Osteocyte (in vitro differentiated cells): ENCODE measurements around the gene FRMD4B. TPM values are rescaled to one million over a fixed set of nuclear protein-coding genes. Genes with fewer than 3 reads are reported as not detected.

Experiments
- DNase-seq: peaks from one replicate; pipeline ENCODE4 v3.0.0; 2021; ENCODE audit warnings: mixed read lengths; ENCODE audit not compliant: unreplicated experiment; ENCODE audit errors: extremely low spot score
- H3K27ac Mint-ChIP-seq: one replicate; pipeline ENCODE4 v1.8.0; 2021; ENCODE audit warnings: mild to moderate bottlenecking, mixed read lengths; ENCODE audit not compliant: unreplicated experiment
- H3K27me3 Mint-ChIP-seq: one replicate; pipeline ENCODE4 v1.8.0; 2021; ENCODE audit warnings: mixed read lengths; ENCODE audit not compliant: unreplicated experiment
- H3K36me3 Mint-ChIP-seq: one replicate; pipeline ENCODE4 v1.8.0; 2021; ENCODE audit warnings: mixed read lengths; ENCODE audit not compliant: unreplicated experiment
- H3K4me1 Mint-ChIP-seq: one replicate; pipeline ENCODE4 v1.8.0; 2021; ENCODE audit warnings: mixed read lengths; ENCODE audit not compliant: unreplicated experiment
- H3K4me3 Mint-ChIP-seq: one replicate; pipeline ENCODE4 v1.8.0; 2021; ENCODE audit warnings: mild to moderate bottlenecking, moderate library complexity, mixed read lengths; ENCODE audit not compliant: unreplicated experiment
- H3K9me3 Mint-ChIP-seq: one replicate; pipeline ENCODE4 v1.8.0; 2021; ENCODE audit warnings: mixed read lengths; ENCODE audit not compliant: unreplicated experiment
- CTCF ChIP-seq: fragments of 200-600 bp; sonication (generic); IDR thresholded peaks from 2 replicates; pipeline ENCODE4 v1.5.0; 2021; ENCODE audit warnings: antibody characterized with exemption, mild to moderate bottlenecking, moderate library complexity
- total RNA-seq: library from RNA; stranded (reverse); gene quantifications from 2 replicates; pipeline ENCODE4 v1.2.1, GENCODE V29; 2021

FRMD4B gene
- total RNA-seq, 1 donor from 2014 or later, result 1.3 TPM

- H3K4me3 Mint-ChIP-seq, result peak overlapping the region; percentile 62
- H3K4me1 Mint-ChIP-seq, result peaks cover 12% of the 10 kb centered on the region
- H3K36me3 Mint-ChIP-seq, result no peaks in the 10 kb centered on the region
- H3K9me3 Mint-ChIP-seq, result no peaks in the 10 kb centered on the region
- TF ChIP-seq CTCF, result no peak
- peaks cover 2% of the 10 kb centered on the region for H3K27me3 Mint-ChIP-seq
- DNase-seq, result no peak
- no peak overlapping the region for H3K27ac Mint-ChIP-seq
Observed at GRCh38 chr3:69386556-69387385, 883 bp upstream of the FRMD4B start.

- H3K27ac Mint-ChIP-seq, result no peak overlapping the region
- no peaks in the 10 kb centered on the region for H3K36me3 Mint-ChIP-seq
- H3K27me3 Mint-ChIP-seq, result peaks cover 2% of the 10 kb centered on the region
- H3K4me1 Mint-ChIP-seq, result peaks cover 12% of the 10 kb centered on the region
- DNase-seq, result no peak
- no peak for TF ChIP-seq CTCF
- peak overlapping the region; percentile 62 for H3K4me3 Mint-ChIP-seq
- no peaks in the 10 kb centered on the region for H3K9me3 Mint-ChIP-seq
Observed at GRCh38 chr3:69385123-69385722, 665 bp downstream of the FRMD4B start.

GRCh38 chr3:69384326-69384725, 1.6 kb downstream of the FRMD4B start:
- Mint-ChIP-seq H3K4me3 (peak overlapping the region; percentile 62), H3K9me3 (no peaks in the 10 kb centered on the region), H3K36me3 (no peaks in the 10 kb centered on the region), H3K27ac (no peak overlapping the region), H3K27me3 (peaks cover 2% of the 10 kb centered on the region), H3K4me1 (peaks cover 12% of the 10 kb centered on the region)
- no peak for TF ChIP-seq CTCF
- no peak for DNase-seq

GRCh38 chr3:69379661-69380060, 6.2 kb downstream of the FRMD4B start:
- H3K4me1 Mint-ChIP-seq, result peaks cover 22% of the 10 kb centered on the region
- no peak overlapping the region for H3K4me3 Mint-ChIP-seq
- no peak for TF ChIP-seq CTCF
- no peaks in the 10 kb centered on the region for H3K36me3 Mint-ChIP-seq
- H3K9me3 Mint-ChIP-seq, result no peaks in the 10 kb centered on the region
- no peaks in the 10 kb centered on the region for H3K27me3 Mint-ChIP-seq
- H3K27ac Mint-ChIP-seq, result no peak overlapping the region
- no peak for DNase-seq

- H3K27me3 Mint-ChIP-seq, result no peaks in the 10 kb centered on the region
- no peaks in the 10 kb centered on the region for H3K9me3 Mint-ChIP-seq
- DNase-seq, result no peak
- H3K27ac Mint-ChIP-seq, result no peak overlapping the region
- H3K4me1 Mint-ChIP-seq, result peaks cover 19% of the 10 kb centered on the region
- H3K4me3 Mint-ChIP-seq, result no peak overlapping the region
- H3K36me3 Mint-ChIP-seq, result no peaks in the 10 kb centered on the region
- no peak for TF ChIP-seq CTCF
Observed at GRCh38 chr3:69378112-69378802, 7.6 kb downstream of the FRMD4B start.
